Breast epithelium (tissue), 3 donors: ENCODE results near the gene IFIT1B.

Source experiments
- CTCF ChIP-seq, 3 donors: fragments of 450-650 bp; IDR thresholded peaks; one replicate each; pipeline ENCODE4 v1.5.1; 2016 to 2017; ENCODE audit warnings: antibody characterized with exemption in 3 of 3, mild to moderate bottlenecking in 3 of 3, moderate library complexity in 3 of 3
- POLR2A ChIP-seq: fragments of 450-650 bp; IDR thresholded peaks from one replicate; pipeline ENCODE4 v1.6.1; 2016; ENCODE audit warnings: antibody characterized with exemption, mild to moderate bottlenecking, moderate library complexity

- no peak for TF ChIP-seq CTCF (IDR thresholded peaks at IDR 0.05)
- no peak for TF ChIP-seq POLR2A
Observed at GRCh38 chr10:89335226-89335625, 42.6 kb upstream of the IFIT1B start.
